Measurements from ENCODE around the gene ZNF234.

DNA sequence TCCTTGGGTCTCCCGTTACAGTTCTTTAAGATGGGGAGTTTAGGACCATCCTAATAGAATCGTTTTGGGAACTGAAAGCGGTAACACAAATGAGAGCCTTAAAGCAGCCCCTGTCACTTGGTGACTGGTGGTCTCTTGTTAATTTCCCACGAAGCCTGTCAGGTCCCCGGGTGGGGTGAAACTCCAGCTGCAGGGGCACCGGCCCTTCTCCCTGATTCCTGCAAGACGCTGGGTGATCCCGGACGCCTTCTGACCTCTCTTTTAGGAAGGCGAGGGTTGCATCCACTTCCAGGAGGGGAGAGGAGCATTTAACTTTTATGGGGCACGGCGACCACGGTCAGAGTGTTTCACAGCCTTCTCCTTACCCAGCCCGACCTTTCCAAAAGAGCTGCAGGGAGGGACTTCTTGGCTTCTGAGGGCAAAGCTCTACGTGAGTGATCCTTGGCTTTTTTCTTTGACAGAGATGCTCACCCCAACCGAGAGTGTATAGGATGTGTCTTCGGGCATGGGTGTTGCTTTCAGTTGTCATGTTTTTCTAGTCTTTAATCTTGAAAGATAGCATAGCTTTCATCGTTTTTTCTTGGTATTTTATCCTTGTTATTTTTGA lies 27.5 kb upstream of the ZNF234 start:
- TF ChIP-seq, protein P1, sequence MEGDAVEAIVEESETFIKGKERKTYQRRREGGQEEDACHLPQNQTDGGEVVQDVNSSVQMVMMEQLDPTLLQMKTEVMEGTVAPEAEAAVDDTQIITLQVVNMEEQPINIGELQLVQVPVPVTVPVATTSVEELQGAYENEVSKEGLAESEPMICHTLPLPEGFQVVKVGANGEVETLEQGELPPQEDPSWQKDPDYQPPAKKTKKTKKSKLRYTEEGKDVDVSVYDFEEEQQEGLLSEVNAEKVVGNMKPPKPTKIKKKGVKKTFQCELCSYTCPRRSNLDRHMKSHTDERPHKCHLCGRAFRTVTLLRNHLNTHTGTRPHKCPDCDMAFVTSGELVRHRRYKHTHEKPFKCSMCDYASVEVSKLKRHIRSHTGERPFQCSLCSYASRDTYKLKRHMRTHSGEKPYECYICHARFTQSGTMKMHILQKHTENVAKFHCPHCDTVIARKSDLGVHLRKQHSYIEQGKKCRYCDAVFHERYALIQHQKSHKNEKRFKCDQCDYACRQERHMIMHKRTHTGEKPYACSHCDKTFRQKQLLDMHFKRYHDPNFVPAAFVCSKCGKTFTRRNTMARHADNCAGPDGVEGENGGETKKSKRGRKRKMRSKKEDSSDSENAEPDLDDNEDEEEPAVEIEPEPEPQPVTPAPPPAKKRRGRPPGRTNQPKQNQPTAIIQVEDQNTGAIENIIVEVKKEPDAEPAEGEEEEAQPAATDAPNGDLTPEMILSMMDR (IDR thresholded peaks at IDR 0.05), result no peak
- no peak for TF ChIP-seq POLR2A (IDR thresholded peaks at IDR 0.05)

Measured in lower leg skin (tissue), 3 donors.